Fibroblast of skin of left quadriceps (primary cell): Measurements from ENCODE around the gene MACROD2.

Experiments
- DNase-seq, 2 experiments: peaks; one replicate each; pipeline ENCODE4 v3.0.0-alpha.2; 2013; ENCODE audit warnings: low read depth in 2 of 2

Gene MACROD2

DNA sequence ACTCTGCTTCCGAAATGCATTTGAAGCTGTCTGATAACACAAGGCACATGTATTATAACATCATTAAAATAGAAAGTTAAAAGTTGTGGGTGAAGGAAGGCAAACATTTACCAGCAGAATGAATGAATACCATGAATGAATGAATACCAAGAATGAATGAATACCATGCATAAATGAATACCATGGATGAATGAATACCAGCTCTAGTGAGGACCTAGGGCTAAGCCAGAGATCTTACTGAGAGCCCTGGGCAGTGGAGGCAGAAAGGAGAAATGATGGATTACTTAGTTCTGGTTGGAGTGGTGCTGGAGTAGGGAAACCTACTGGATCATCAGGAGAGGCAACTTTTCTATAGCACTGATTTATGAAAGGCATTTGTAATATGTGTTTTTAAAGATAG lies 1579.9 kb downstream of the MACROD2 start:
- DNase-seq: no peak

DNA sequence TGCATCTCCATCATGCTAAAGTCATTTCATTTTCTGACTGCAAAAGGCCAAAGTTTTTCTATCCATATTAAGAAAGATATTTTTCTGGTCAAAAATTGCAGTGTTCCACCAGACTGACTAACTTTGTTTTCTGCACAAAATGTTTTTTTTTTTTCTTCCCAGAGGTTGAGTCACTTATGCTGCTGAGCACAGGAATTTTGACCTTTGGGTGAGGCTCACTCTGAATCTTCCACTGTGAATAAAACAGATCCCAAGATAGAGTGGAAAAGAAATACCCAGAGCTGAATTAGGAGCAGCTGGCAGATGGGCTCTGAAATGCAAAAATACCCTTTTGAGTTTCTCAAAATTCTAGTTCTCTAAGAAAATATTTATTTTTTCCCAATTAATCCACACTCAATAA lies 1581.1 kb downstream of the MACROD2 start:
- no peak for DNase-seq

DNA sequence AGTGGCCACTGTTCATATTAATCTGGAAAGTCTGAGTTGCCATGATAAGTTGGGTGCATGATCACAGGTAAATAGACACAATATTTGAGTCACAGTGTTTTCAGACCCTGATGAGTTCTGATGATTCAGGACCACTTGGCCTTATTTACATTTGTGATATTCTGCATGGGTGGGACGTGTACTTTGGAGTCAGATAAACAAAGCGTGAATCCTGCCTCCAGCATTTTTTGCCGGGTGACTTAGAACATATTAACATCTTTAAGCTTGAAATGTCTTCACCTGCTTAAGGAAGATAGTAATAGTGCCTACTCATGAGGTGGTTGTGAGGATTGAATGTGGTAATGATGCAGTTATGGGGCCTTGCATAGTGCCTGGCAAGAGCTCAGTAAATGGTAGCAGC lies 1582.8 kb downstream of the MACROD2 start:
- DNase-seq: no peak

DNA sequence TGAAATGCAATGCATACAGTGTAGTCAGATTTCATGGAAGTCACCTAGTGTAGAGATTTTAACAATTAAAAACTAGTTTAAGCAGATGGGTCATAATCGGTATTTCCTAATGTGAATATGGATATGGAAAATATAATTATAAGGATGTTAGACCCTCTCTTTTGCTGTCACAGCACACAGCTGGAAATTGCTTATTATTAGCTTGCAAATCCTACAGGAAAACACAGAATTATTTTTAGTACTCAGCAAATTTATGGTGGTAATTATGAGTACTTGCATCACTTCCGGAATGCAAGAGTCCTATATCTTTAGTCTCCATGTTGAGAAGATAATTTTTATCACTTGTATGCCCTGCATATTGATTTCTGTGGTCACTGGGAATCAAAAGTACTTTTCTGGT lies 1584.4 kb downstream of the MACROD2 start:
- DNase-seq: no peak

DNA sequence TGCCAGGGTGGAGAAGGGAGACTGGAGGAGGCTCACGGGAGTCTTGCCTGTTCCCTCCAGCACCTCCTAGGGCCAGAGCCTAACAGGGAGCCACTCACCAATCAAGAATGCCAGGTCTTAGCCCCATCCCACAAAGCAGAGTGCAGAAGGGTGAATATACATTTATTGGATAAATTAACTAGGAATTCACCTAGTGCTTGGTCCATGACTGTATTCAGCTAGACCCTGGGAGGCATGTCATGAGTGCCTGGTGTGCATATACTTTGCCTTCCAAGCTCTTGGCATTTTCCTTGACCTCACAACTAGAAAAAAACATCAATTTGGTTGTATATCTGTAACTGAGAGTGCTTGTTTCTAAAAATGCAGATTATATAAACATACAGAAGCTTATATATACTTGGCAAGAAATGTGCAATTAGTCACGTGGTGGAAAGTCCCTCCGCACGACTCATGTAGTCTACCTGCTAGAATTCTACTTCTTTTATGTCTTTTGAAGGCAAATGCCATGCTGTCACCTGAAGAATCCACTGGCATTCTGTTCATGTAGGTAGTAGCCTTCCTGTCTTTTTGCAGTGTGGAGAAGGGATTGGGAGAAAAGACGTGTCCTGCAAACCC lies 1586.9 kb downstream of the MACROD2 start:
- DNase-seq: peak in 1 of 2 experiments; percentile 13

DNA sequence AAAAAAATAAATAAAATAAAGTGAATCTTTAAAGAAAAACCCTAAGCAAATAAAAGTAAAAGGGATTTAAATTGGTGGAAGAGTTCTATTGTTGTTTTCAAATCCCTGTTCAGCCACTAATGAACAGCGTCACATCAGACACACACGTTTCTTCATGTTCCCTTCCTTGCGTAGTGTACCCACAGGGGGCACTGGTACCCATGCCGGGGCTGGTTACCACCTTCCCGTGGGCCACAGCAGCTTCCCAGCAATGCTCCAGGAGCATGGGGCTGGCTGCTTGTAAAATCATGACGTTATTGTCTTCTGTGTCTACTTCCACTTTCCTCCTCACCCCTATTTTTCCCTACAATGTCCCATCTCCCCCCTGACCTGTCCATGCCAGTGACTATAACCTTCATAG lies 1589.2 kb downstream of the MACROD2 start:
- DNase-seq: no peak

DNA sequence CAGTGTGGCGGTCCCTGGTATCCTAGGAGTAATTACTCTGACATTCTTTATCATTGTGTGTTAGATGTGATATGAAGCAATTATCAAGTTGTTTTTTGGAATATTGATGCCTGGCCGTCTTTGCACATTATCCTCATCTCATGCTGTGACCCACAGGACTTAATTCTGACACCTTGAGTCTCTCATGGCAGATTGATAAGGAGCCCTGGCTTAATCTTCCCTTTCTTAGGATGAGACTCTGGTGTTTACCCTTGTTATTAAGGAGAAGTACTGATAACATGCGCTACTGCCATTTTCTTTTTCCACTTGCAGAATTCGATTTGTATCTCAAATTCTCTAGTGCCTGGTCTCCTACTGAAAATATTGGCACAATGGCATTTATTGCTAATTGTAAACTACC lies 1597.8 kb downstream of the MACROD2 start:
- no peak for DNase-seq

DNA sequence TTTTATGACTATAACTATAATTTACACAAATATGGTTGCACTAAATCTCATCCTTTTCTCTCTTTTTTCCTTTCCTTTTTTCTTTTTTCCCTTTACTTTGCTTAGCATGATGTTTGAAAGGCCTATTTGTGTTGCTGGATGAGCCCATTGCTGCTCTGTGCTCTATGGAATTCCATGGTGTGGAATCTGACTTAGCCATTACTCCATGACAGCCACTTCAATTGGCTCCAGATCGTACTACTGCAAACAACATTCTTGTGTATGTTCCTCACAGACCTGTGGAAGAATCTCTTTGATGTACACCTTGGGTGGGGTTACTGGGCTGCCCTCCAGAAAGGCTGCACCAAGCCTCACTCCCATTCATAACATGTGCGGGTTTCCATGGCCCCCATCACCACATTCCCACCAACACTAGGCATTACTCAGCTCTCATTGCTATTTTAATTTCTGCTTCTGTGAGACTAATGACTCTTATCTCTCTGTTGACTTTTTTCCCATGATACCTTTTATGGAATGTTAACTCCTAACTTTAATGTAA lies 1598.9 kb downstream of the MACROD2 start:
- no peak for DNase-seq

DNA sequence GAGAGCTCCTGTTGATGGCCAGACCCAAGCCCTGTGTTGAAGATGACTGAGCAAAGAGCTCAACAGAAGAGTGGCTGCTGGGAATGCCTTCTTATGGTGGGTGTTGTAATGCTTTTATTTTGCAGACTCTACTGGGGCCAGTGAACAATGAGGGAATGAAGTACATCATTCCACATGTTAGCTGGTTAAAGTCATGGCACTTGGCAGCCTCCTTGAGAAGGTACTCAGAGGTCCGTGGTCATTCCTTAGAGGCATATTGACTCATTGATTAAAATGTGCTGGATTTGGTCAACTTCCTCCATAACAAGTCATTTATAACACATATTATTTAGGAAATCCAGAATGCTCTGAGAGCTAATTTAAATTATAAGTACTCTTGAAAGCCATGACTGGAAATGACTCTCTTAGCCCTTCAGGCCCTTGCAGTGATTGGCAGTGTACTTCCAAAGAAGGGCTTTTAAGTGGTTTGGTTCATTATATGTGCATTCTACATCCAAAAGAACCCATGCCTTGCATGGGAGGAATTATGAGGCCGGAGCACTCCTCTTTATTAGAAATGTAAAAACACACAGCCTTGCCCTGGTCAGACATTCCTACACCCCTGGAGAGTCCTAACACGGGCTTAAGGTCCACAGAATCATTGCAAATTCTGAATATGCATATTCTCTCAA lies 1601.0 kb downstream of the MACROD2 start:
- DNase-seq: no peak

DNA sequence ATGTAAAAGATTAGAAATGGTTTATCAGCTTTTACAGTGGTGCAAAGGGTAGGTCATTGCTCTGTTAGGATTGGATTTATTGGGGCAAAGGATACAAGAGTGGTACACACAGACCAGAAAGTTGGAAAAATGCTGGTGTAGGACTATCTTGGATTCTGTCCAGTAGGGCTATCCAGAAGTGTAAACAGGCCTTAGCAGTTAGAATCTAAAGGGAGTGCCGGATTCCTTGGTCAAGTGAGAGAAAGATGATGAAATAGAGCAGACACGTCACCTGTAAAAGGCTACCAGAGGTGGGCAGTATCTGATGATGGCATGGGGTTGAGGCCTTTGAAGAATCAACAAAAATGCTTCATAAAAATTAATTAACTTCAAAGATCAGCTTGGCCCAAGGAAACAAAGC lies 1602.0 kb downstream of the MACROD2 start:
- DNase-seq: no peak

DNA sequence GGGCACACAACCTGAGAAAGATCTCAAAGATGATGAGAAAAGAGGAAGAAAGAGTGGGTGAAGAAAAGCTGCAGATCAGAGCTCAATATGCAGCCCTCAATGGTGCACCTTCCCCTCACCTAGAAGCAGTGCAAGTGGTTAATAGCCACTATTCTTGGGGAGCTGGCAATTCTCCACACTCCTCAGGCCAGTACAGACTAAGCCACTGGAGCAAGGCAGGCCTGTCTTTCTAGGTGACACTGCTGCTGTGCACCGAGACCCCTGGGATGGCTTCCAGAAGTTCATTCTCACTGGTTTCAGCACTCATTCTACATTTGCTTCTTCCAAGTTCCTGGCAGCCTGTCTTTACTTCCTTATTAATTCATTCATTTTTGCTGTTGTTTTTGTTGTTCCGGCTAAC lies 1604.6 kb downstream of the MACROD2 start:
- DNase-seq: no peak

DNA sequence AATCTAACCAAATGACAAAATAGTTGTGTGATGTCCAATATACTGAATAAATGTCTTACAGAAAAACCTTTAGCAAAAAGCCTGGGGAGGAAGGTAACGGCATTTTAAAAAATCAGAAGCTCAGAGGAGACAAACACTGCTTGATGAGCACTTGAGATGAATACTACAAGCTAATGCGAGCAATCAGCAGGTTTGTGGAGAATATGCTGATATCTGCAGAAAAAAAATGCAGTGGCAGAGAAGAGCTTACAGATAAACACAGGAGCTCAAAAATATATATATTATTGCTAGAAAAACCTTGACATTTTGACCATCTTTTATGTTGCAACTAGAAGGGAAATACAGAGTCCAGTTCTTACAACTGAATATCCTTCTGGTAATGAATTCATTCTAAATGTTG lies 1605.2 kb downstream of the MACROD2 start:
- no peak for DNase-seq

DNA sequence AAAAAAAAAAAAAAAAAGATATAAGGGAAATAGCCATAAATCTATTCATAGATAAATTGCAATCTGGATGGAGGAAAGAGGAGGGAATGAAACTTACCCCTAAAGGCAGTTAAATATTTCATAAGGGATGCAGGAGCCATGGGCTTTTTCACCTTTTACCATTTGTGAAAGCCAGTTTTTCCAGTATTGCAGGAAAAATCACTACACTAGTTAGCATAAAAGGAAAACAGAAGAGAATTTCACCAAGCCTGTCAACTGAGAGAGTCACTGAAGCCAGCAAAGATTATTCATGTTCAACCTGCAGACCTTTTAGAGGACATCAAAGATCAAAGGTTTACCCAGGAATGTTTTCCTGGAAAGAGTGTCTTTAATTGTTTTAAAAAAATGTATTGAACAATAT lies 1608.2 kb downstream of the MACROD2 start:
- no peak for DNase-seq

DNA sequence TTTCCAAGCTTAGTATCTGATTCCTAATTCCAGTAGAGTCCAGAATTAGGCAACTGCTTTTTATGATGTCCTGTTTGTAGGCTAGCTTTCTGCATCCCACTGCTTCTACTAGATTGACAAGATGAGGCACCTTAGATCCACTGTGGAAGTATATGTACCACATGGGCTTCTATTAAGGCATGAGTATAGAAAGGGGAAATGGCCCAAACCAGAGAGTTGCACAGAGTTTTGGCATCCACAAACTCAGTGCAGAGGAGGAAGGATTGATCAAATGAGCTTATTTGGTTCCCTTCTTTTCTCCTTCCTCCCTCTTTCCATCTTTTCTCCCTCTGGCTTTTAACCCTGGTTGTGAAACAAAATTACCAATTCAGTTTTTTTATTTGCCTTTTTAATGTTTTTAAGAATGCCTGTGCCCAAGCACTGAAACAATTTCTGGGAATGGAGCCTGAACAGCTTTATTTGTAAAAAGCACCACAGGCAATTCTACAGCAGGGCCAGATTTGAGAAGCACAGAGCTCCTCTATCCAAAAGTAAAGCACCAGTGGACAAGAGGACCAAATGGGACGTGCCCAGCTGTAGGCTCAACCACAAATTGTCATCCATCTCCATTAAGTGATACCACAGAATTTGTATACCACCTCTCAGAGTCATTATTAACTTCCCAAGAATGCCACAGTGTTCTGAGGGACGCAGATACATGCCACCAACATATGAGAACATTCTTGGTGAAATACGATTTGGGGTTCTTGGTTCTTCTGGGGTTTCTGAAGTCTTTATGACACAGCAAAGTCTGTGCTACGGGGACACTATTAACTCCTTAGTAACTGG lies 1608.9 kb downstream of the MACROD2 start:
- no peak for DNase-seq

DNA sequence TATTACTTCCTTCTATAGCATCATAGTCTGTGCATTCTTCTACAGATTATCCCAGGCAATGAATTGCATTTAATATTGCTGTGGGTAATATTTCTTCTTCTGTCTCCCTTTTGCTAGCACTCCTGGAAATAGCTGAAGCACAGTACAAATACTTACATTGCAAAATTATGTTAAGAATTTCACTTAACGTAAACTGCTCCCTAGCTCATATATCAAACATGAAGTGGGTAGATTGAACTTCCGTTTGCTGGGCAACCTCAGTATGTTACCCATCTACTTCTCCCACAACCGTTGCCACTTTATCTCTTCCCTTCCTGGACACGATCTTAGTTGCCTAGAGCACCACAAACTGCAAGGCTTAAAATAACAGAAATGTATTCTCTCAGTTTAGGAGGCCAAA lies 1614.6 kb downstream of the MACROD2 start:
- DNase-seq: no peak

DNA sequence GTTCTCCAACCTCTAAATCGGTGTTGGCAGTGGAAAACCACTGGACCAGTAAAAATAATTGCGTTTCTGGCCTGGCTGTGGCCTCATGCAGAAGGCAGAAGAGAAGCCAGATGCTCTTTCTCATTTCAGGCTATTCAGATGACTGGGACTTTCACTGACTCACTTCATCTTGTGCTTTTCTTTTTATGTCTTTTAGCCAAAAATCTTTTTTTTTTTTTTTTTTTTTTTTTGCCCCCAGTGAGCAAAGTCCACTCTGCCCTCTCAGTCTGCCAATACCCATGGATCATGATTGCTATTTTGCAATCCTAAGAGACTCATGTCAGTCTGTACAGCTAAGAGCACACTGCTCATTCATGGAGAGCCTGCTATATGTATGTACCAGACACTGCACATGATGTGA lies 1615.5 kb downstream of the MACROD2 start:
- DNase-seq: no peak

DNA sequence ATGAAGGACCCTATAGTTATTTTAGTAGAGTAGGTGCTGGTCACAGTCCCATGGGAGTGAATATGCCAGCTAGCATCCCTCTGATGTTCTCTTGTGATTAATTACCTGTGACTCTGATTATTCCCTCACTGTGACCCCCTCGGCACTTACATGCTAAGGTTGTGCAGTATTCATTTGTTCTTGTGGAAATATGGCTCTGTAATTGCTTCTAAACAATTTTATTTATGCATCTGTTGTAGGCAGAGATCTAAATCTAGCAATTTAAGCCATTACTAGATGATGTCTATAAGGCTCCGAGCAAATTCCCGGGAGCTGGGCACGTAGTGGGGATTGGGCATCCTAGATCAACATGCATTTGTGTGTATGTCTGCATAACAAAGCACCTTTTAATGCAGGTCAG lies 1616.2 kb downstream of the MACROD2 start:
- DNase-seq: no peak

DNA sequence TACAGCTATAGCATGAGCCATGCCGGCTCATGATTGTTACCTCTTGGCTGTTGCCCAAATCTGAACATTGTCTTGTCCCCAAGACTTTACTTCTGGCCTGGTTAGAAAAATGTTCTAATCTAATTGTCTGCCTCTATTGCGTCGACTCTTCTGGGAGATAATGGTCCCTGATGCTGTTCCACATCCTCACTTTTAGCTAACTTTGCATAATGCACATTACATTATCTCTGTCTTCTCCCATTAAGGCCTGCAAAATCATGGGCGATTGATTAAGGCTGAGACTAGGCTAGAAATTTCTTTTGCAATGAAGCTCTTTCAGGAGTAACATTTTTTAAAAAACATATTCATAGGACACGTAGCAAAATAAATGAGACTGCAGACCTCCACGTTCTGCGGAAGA lies 1616.9 kb downstream of the MACROD2 start:
- no peak for DNase-seq

DNA sequence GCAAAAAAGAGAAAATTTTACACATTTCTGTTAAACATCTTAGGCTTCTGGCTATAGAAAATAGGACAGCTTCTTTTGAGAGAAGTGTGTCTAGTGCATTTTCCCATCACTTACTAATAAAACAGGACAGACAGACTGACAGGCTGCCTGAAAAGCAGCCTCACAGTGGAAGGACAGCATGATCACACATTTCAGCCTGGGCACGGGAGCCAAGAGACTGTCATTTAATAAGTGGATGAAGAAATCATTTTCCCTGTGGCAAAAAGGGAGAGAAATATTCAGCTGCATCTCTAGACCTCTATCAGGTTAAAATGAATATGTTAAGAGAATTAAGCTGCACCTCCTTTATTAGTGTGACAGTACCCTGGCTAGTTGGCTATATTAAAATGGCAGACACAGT lies 1617.5 kb downstream of the MACROD2 start:
- no peak for DNase-seq

DNA sequence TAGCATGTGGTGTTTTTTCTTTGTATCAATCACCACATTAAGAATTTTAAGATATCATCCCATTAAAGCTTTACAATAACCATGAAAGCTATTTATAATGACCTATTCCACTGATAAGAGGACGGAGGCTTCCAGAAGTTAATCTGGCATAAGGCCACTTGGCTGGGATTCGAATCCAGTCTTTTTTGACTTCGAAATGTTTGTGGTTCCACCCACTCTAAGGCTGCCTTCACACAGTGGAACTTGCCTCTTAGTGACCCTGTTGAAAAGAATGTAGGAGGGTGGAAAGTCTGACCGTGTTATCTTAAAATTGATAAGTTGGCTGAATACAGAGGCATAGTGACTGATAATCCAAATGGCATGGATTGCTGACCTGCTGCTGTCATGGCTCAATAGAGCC lies 1618.2 kb downstream of the MACROD2 start:
- no peak for DNase-seq

DNA sequence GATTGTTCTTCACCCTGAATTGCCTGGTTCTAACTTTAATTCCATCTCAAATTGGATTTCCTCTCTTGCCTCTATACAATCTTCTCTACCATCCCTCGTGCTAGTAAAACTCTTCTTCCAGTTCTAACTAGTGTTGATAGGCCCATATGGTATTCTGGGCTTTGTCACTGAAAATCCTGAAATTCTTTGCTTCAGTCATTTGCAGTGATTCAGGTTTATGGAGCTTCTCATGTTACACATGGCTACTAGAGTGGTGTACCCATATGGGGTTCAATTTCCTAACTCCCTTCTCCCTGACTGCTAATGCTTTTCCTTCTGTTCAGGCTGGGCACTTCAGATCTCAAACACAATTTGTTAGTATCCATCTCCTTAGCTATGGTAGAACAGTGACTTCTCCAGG lies 1621.3 kb downstream of the MACROD2 start:
- DNase-seq: peak; percentile 45 to 46

DNA sequence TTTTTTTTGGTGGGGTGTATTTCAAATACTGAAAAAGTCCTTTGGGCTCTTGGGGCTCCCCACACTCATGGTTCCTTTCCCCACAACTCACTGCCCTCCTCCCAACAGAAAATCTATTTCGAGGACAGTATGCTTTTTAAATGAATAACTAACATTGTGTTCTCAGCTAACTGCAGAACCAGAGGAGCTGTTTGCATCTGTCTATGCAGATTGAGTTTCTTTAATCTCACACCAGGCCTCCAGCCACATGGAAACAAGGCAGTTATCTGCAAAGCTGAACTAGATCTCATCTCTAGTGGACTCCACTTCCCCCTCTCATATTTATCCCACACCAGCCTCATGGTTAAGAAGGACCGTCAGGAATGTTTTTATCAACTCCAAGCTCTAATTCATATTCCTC lies 1622.8 kb downstream of the MACROD2 start:
- DNase-seq: no peak

DNA sequence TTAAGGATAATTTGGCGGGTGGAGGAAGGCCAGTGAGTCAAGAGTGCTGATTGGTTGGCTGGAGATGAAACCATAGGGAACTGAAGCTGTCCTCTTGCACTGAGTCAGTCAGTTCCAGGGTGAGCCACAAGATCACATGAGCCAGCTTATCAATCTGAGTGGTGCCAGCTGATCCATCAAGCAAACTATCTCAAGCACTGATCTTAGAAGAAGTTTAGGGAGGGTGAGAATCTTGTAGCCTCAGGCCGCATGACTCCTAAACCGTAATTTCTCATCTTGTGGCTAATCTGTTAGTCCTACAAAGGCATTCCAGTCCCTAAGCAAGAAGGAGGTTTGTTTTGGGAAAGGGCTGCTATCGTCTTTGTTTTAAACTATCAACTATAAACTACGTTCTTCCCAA lies 1623.6 kb downstream of the MACROD2 start:
- DNase-seq: no peak
